IgD-negative memory B cell (primary cell): Measurements from ENCODE around the gene LDHAL6B. TPM values are rescaled to one million over a fixed set of nuclear protein-coding genes. Genes with fewer than 3 reads are reported as not detected.
"Not testable (repeated sequence)": the region's sequence is repeated elsewhere in the genome, so short reads cannot be mapped to it uniquely, and the experiment has no call there.

ENCODE experiments used
- H3K27ac Mint-ChIP-seq, 3 donors: one replicate each; pipeline ENCODE4 v1.8.0; 2020 to 2022; ENCODE audit warnings: mild to moderate bottlenecking in 3 of 3, mixed read lengths in 3 of 3, moderate library complexity in 1 of 3
- H3K27me3 Mint-ChIP-seq: one replicate; pipeline ENCODE4 v1.8.0; 2021; ENCODE audit warnings: mixed read lengths
- H3K36me3 Mint-ChIP-seq: one replicate; pipeline ENCODE4 v1.8.0; 2020; ENCODE audit warnings: mild to moderate bottlenecking, mixed read lengths
- H3K4me1 Mint-ChIP-seq, 3 donors: one replicate each; pipeline ENCODE4 v1.8.0; 2020 to 2022; ENCODE audit warnings: mixed read lengths in 3 of 3, mild to moderate bottlenecking in 1 of 3
- H3K4me3 Mint-ChIP-seq, 4 donors: one replicate each; pipeline ENCODE4 v1.8.0; 2020 to 2022; ENCODE audit warnings: mild to moderate bottlenecking in 4 of 4, mixed read lengths in 4 of 4, moderate library complexity in 3 of 4
- H3K9me3 Mint-ChIP-seq, 3 donors: one replicate each; pipeline ENCODE4 v1.8.0; 2020 to 2021; ENCODE audit warnings: mixed read lengths in 3 of 3, mild to moderate bottlenecking in 1 of 3
- polyA plus RNA-seq: library from polyadenylated mRNA; unstranded; fragments of 300-500 nt; fragmentation: Illumina TruSeq; gene quantifications from one replicate; pipeline ENCODE4 v1.2.3, GENCODE V29; 2021

LDHAL6B gene
- polyA plus RNA-seq: not detected

- Mint-ChIP-seq H3K27me3 (no peaks in the 10 kb centered on the region), H3K4me1 (peaks cover 0 to 2% (median 0%) of the 10 kb centered on the region in 3 donors), H3K27ac (peak within 1 kb of the TSS in 1 of 3 donors; percentile 33), H3K9me3 (no peaks in the 10 kb centered on the region), H3K4me3 (no peak within 1 kb of the TSS), H3K36me3 (peaks cover 11% of the 10 kb centered on the region)
Observed at GRCh38 chr15:59206623-59207183, at the start of gene LDHAL6B. LDHAL6B (plus strand) TSS chr15:59206843; CDS start chr15:59206941, 98 bp downstream.

GRCh38 chr15:59157396-59157795 lies 49.2 kb upstream of the LDHAL6B start:
- H3K4me3 Mint-ChIP-seq: no peak overlapping the region
- H3K27ac Mint-ChIP-seq: no peak overlapping the region
- H3K27me3 Mint-ChIP-seq: no peaks in the 10 kb centered on the region
- peaks cover 1% of the 10 kb centered on the region for H3K36me3 Mint-ChIP-seq
- H3K4me1 Mint-ChIP-seq: no peaks in the 10 kb centered on the region
- H3K9me3 Mint-ChIP-seq: no peaks in the 10 kb centered on the region

GRCh38 chr15:59157840-59158700 lies 48.6 kb upstream of the LDHAL6B start:
- Mint-ChIP-seq H3K9me3 (no peaks in the 10 kb centered on the region), H3K27me3 (no peaks in the 10 kb centered on the region), H3K4me1 (no peaks in the 10 kb centered on the region), H3K36me3 (peaks cover 1% of the 10 kb centered on the region), H3K4me3 (no peak overlapping the region), H3K27ac (no peak overlapping the region)

GRCh38 chr15:59158701-59159034 lies 48.0 kb upstream of the LDHAL6B start:
- Mint-ChIP-seq H3K27me3 (no peaks in the 10 kb centered on the region), H3K36me3 (peaks cover 1% of the 10 kb centered on the region), H3K4me1 (no peaks in the 10 kb centered on the region), H3K4me3 (no peak overlapping the region), H3K9me3 (no peaks in the 10 kb centered on the region), H3K27ac (no peak overlapping the region)

GRCh38 chr15:59159210-59159609 lies 47.4 kb upstream of the LDHAL6B start:
- Mint-ChIP-seq H3K27ac (no peak overlapping the region), H3K4me3 (no peak overlapping the region), H3K27me3 (no peaks in the 10 kb centered on the region), H3K4me1 (peaks cover 0 to 2% (median 0%) of the 10 kb centered on the region in 3 donors), H3K9me3 (no peaks in the 10 kb centered on the region), H3K36me3 (peaks cover 1% of the 10 kb centered on the region)

GRCh38 chr15:59160880-59161593 lies 45.6 kb upstream of the LDHAL6B start:
- Mint-ChIP-seq H3K4me3 (no peak overlapping the region), H3K36me3 (no peaks in the 10 kb centered on the region), H3K9me3 (no peaks in the 10 kb centered on the region), H3K27ac (no peak overlapping the region), H3K27me3 (no peaks in the 10 kb centered on the region), H3K4me1 (peaks cover 0 to 2% (median 0%) of the 10 kb centered on the region in 3 donors)

- not testable (repeated sequence) for H3K9me3 Mint-ChIP-seq, H3K4me3 Mint-ChIP-seq, H3K36me3 Mint-ChIP-seq, H3K4me1 Mint-ChIP-seq, H3K27me3 Mint-ChIP-seq
- peak overlapping the region in 1 of 3 donors; percentile 1 for H3K27ac Mint-ChIP-seq
Observed at GRCh38 chr15:59162080-59162479, 44.6 kb upstream of the LDHAL6B start.

- H3K4me3 Mint-ChIP-seq: no peak overlapping the region
- peaks cover 2% of the 10 kb centered on the region for H3K36me3 Mint-ChIP-seq
- no peaks in the 10 kb centered on the region for H3K27me3 Mint-ChIP-seq
- no peak overlapping the region for H3K27ac Mint-ChIP-seq
- no peaks in the 10 kb centered on the region for H3K9me3 Mint-ChIP-seq
- H3K4me1 Mint-ChIP-seq: peaks cover 0 to 4% (median 0%) of the 10 kb centered on the region in 3 donors
Observed at GRCh38 chr15:59165726-59166125, 40.9 kb upstream of the LDHAL6B start.

- H3K4me3 Mint-ChIP-seq: no peak overlapping the region
- no peaks in the 10 kb centered on the region for H3K9me3 Mint-ChIP-seq
- H3K4me1 Mint-ChIP-seq: peaks cover 0 to 4% (median 0%) of the 10 kb centered on the region in 3 donors
- peaks cover 2% of the 10 kb centered on the region for H3K36me3 Mint-ChIP-seq
- no peak overlapping the region for H3K27ac Mint-ChIP-seq
- no peaks in the 10 kb centered on the region for H3K27me3 Mint-ChIP-seq
Observed at GRCh38 chr15:59166166-59166565, 40.5 kb upstream of the LDHAL6B start.

GRCh38 chr15:59166601-59167265 lies 39.9 kb upstream of the LDHAL6B start:
- peaks cover 2% of the 10 kb centered on the region for H3K36me3 Mint-ChIP-seq
- H3K4me1 Mint-ChIP-seq: peaks cover 0 to 4% (median 0%) of the 10 kb centered on the region in 3 donors
- no peaks in the 10 kb centered on the region for H3K9me3 Mint-ChIP-seq
- H3K27me3 Mint-ChIP-seq: no peaks in the 10 kb centered on the region
- H3K4me3 Mint-ChIP-seq: no peak overlapping the region
- H3K27ac Mint-ChIP-seq: no peak overlapping the region

- Mint-ChIP-seq H3K36me3 (peaks cover 2% of the 10 kb centered on the region), H3K27me3 (no peaks in the 10 kb centered on the region), H3K4me1 (peaks cover 0 to 4% (median 0%) of the 10 kb centered on the region in 3 donors), H3K9me3 (no peaks in the 10 kb centered on the region), H3K4me3 (no peak overlapping the region), H3K27ac (no peak overlapping the region)
Observed at GRCh38 chr15:59168536-59168935, 38.1 kb upstream of the LDHAL6B start.

- no peaks in the 10 kb centered on the region for H3K9me3 Mint-ChIP-seq
- peaks cover 4% of the 10 kb centered on the region for H3K36me3 Mint-ChIP-seq
- no peaks in the 10 kb centered on the region for H3K27me3 Mint-ChIP-seq
- peaks cover 0 to 2% (median 0%) of the 10 kb centered on the region in 3 donors for H3K4me1 Mint-ChIP-seq
- no peak overlapping the region for H3K27ac Mint-ChIP-seq
- no peak overlapping the region for H3K4me3 Mint-ChIP-seq
Observed at GRCh38 chr15:59169251-59169708, 37.4 kb upstream of the LDHAL6B start.

- H3K9me3 Mint-ChIP-seq: no peaks in the 10 kb centered on the region
- peaks cover 0 to 5% (median 1%) of the 10 kb centered on the region in 3 donors for H3K4me1 Mint-ChIP-seq
- no peak overlapping the region for H3K4me3 Mint-ChIP-seq
- H3K27me3 Mint-ChIP-seq: no peaks in the 10 kb centered on the region
- peaks cover 4% of the 10 kb centered on the region for H3K36me3 Mint-ChIP-seq
- H3K27ac Mint-ChIP-seq: no peak overlapping the region
Observed at GRCh38 chr15:59170295-59171066, 36.2 kb upstream of the LDHAL6B start.

GRCh38 chr15:59171067-59171397 lies 35.6 kb upstream of the LDHAL6B start:
- H3K27ac Mint-ChIP-seq: no peak overlapping the region
- H3K4me3 Mint-ChIP-seq: no peak overlapping the region
- H3K4me1 Mint-ChIP-seq: peaks cover 0 to 5% (median 1%) of the 10 kb centered on the region in 3 donors
- H3K36me3 Mint-ChIP-seq: peaks cover 4% of the 10 kb centered on the region
- no peaks in the 10 kb centered on the region for H3K27me3 Mint-ChIP-seq
- H3K9me3 Mint-ChIP-seq: no peaks in the 10 kb centered on the region
